ENCODE measurements around the gene GRIA4. TPM values are rescaled to one million over a fixed set of nuclear protein-coding genes. Genes with fewer than 3 reads are reported as not detected.
A peak's percentile ranks its signal among the peaks of the same experiment; 100 is the strongest.

The GRIA4 gene
- polyA plus RNA-seq, 3 donors = not detected

DNA sequence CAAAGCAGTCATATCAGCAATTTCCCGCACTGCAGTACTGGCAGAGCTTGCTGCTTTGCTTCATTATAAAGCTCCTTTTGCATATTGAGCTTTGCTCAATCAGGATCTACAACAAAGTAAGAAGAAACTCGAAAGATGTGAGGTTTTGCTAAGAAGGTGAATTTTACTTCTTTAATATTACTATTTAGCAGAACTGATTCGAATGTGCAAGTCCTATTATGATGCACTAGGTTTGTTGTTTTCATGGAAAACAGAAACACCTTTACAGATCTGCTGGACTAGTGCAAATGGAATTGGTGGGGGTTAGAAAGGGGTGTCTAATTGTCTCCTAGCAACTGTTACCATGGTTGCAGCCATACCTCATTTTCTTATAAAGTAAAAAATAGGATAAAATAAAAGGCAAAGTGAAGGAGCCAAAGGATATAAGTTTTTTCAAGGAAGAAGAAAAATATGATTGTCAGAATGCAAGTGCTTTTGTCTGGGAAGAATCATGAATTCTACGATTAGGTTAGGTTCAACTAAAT lies 259.0 kb downstream of the GRIA4 start:
- no peaks in the 10 kb centered on the region for H3K36me3 Mint-ChIP-seq
- H4K20me1 ChIP-seq (ENCODE audit: insufficient read depth, low read length) = no peaks in the 10 kb centered on the region
- TF ChIP-seq, protein P1, sequence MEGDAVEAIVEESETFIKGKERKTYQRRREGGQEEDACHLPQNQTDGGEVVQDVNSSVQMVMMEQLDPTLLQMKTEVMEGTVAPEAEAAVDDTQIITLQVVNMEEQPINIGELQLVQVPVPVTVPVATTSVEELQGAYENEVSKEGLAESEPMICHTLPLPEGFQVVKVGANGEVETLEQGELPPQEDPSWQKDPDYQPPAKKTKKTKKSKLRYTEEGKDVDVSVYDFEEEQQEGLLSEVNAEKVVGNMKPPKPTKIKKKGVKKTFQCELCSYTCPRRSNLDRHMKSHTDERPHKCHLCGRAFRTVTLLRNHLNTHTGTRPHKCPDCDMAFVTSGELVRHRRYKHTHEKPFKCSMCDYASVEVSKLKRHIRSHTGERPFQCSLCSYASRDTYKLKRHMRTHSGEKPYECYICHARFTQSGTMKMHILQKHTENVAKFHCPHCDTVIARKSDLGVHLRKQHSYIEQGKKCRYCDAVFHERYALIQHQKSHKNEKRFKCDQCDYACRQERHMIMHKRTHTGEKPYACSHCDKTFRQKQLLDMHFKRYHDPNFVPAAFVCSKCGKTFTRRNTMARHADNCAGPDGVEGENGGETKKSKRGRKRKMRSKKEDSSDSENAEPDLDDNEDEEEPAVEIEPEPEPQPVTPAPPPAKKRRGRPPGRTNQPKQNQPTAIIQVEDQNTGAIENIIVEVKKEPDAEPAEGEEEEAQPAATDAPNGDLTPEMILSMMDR (IDR thresholded peaks at IDR 0.05) = no peak
- H3K79me2 ChIP-seq (ENCODE audit: insufficient read depth, low read length) = no peaks in the 10 kb centered on the region
- peaks cover 0 to 2% (median 0%) of the 10 kb centered on the region in 7 donors for H3K9me3 Mint-ChIP-seq
- no peak overlapping the region for H3K4me2 ChIP-seq (replicated peaks; ENCODE audit: extremely low read depth, low read length, poor library complexity, severe bottlenecking)
- no CpG with 5 or more reads among the region's 4 CpGs for WGBS (ENCODE audit: insufficient coverage)
- no peaks in the 10 kb centered on the region for H3K4me1 ChIP-seq (ENCODE audit: control insufficient read depth in 1 of 2, insufficient read depth in 2 of 2, low read length in 2 of 2)
- H3K4me3 Mint-ChIP-seq = no peak overlapping the region
- no peak overlapping the region for H3K27ac ChIP-seq (ENCODE audit: low read depth in 1 of 2, low read length in 2 of 2)
- H3K9ac ChIP-seq (ENCODE audit: insufficient read depth, low read length, poor library complexity, severe bottlenecking) = no peak overlapping the region
- intact Hi-C loops (cut with micrococcal nuclease) = loop anchor here in 1 of 2 donors (10.0 kb wide), 1 partner anchor 1264 kb away; no protein-coding TSS in a partner anchor
- H3K27me3 ChIP-seq (ENCODE audit: control insufficient read depth in 2 of 2, insufficient read depth in 2 of 2, low read length in 2 of 2) = no peaks in the 10 kb centered on the region
- no peaks in the 10 kb centered on the region for H3K36me3 ChIP-seq (replicated peaks in 1 of 2; ENCODE audit: control insufficient read depth in 1 of 2, insufficient read depth in 2 of 2, low read length in 2 of 2)
- no peak for DNase-seq
- no peak overlapping the region for H3K27ac Mint-ChIP-seq
- no peaks in the 10 kb centered on the region for H3K9me3 ChIP-seq (replicated peaks in 1 of 2; ENCODE audit: control insufficient read depth in 1 of 2, insufficient read depth in 1 of 2, low read length in 2 of 2)
- no peak overlapping the region for H2AFZ ChIP-seq (ENCODE audit: insufficient read depth, low read depth, low read length, poor library complexity, severe bottlenecking)
- peaks cover 0 to 1% (median 0%) of the 10 kb centered on the region in 3 donors for H3K27me3 Mint-ChIP-seq (ENCODE audit: low read depth in 3 of 3)
- no peaks in the 10 kb centered on the region for H3K4me1 Mint-ChIP-seq
- H3K4me3 ChIP-seq (replicated peaks in 1 of 3; ENCODE audit: low read depth in 2 of 3, low read length in 3 of 3) = no peak overlapping the region

DNA sequence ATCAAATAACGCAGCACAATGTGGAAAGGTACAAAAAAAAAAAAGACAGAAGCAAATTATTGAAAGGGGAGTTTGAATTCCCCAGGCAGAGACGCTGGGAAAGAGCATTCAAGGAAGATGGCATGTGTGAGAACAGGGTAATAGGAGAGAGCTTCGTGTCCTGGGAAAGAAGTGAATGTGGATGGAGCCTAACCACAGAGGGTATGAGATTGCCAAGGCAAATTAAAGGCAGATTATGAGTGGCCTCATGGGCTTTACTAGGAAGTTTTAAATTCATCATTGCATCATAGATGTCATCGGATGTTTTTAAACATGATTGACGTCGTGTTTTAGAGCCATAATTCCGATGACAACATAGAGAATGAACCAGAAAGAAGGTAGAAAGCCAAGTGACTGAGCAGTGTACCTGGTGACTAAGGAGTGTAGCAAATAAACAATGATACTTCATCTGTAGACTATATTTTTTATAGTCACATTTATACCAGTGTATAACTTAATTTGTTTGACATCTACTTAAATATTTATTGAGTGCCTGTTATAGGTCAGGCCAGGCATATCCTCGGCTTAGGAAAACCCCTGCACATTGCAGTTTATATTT lies 260.7 kb downstream of the GRIA4 start:
- Histone ChIP-seq H3K4me3 (replicated peaks in 1 of 3; ENCODE audit: low read depth in 2 of 3, low read length in 3 of 3) (no peak overlapping the region), H3K27ac (ENCODE audit: low read depth in 1 of 2, low read length in 2 of 2) (no peak overlapping the region), H4K20me1 (ENCODE audit: insufficient read depth, low read length) (no peaks in the 10 kb centered on the region), H2AFZ (ENCODE audit: insufficient read depth, low read depth, low read length, poor library complexity, severe bottlenecking) (no peak overlapping the region), H3K27me3 (ENCODE audit: control insufficient read depth in 2 of 2, insufficient read depth in 2 of 2, low read length in 2 of 2) (no peaks in the 10 kb centered on the region), H3K4me2 (replicated peaks; ENCODE audit: extremely low read depth, low read length, poor library complexity, severe bottlenecking) (no peak overlapping the region), H3K4me1 (ENCODE audit: control insufficient read depth in 1 of 2, insufficient read depth in 2 of 2, low read length in 2 of 2) (no peaks in the 10 kb centered on the region), H3K36me3 (replicated peaks in 1 of 2; ENCODE audit: control insufficient read depth in 1 of 2, insufficient read depth in 2 of 2, low read length in 2 of 2) (no peaks in the 10 kb centered on the region), H3K9ac (ENCODE audit: insufficient read depth, low read length, poor library complexity, severe bottlenecking) (no peak overlapping the region), H3K9me3 (replicated peaks in 1 of 2; ENCODE audit: control insufficient read depth in 1 of 2, insufficient read depth in 1 of 2, low read length in 2 of 2) (no peaks in the 10 kb centered on the region), H3K79me2 (ENCODE audit: insufficient read depth, low read length) (no peaks in the 10 kb centered on the region)
- no peaks in the 10 kb centered on the region for H3K4me1 Mint-ChIP-seq
- TF ChIP-seq, protein P1 (IDR thresholded peaks at IDR 0.05) = no peak
- peaks cover 0 to 1% (median 0%) of the 10 kb centered on the region in 3 donors for H3K27me3 Mint-ChIP-seq (ENCODE audit: low read depth in 3 of 3)
- intact Hi-C loops (cut with micrococcal nuclease) = no loop called here
- no peak for DNase-seq
- peak overlapping the region in 1 of 7 donors; percentile 46 for H3K27ac Mint-ChIP-seq
- H3K4me3 Mint-ChIP-seq = no peak overlapping the region
- no peaks in the 10 kb centered on the region for H3K36me3 Mint-ChIP-seq
- peaks cover 0 to 13% (median 3%) of the 10 kb centered on the region in 7 donors for H3K9me3 Mint-ChIP-seq
- WGBS (ENCODE audit: insufficient coverage) = 94% methylated on average over 2 of the region's 8 CpGs
